ENCODE measurements around the gene MAP10.

The MAP10 gene

DNA sequence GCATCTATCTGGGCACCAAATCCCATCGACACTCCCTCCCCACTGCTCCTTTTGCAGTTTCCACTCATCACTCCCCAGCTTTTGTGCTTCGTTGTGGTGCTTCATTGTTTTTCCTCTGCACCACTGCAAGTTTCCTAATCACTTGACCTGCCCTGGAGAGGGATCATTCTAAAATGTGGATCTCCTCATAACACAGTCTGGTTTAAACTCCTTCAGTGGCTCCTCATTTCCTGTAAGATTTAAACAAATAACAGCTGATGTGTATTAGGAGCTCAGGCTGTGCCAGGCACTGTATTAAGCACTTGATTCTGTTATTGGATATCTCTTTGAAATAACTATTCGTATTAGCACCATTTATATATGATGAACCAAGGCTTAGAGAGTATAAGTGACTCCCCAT, 51.3 kb downstream of the MAP10 start:
- no peak for TF ChIP-seq POLR2AphosphoS5 (IDR thresholded peaks at IDR 0.05; ENCODE audit: low read depth, low read length)
- TF ChIP-seq SIN3A (IDR thresholded peaks at IDR 0.05; ENCODE audit: borderline replicate concordance, insufficient read depth, low read length), result no peak
- no peak for TF ChIP-seq TAF1 (IDR thresholded peaks at IDR 0.05; ENCODE audit: borderline replicate concordance, insufficient read depth, low read length)
- TF ChIP-seq FOXP2 (optimal IDR thresholded peaks at IDR 0.05; ENCODE audit: borderline replicate concordance, extremely low read depth, extremely low read length, insufficient read depth), result no peak
- TF ChIP-seq, protein P1, sequence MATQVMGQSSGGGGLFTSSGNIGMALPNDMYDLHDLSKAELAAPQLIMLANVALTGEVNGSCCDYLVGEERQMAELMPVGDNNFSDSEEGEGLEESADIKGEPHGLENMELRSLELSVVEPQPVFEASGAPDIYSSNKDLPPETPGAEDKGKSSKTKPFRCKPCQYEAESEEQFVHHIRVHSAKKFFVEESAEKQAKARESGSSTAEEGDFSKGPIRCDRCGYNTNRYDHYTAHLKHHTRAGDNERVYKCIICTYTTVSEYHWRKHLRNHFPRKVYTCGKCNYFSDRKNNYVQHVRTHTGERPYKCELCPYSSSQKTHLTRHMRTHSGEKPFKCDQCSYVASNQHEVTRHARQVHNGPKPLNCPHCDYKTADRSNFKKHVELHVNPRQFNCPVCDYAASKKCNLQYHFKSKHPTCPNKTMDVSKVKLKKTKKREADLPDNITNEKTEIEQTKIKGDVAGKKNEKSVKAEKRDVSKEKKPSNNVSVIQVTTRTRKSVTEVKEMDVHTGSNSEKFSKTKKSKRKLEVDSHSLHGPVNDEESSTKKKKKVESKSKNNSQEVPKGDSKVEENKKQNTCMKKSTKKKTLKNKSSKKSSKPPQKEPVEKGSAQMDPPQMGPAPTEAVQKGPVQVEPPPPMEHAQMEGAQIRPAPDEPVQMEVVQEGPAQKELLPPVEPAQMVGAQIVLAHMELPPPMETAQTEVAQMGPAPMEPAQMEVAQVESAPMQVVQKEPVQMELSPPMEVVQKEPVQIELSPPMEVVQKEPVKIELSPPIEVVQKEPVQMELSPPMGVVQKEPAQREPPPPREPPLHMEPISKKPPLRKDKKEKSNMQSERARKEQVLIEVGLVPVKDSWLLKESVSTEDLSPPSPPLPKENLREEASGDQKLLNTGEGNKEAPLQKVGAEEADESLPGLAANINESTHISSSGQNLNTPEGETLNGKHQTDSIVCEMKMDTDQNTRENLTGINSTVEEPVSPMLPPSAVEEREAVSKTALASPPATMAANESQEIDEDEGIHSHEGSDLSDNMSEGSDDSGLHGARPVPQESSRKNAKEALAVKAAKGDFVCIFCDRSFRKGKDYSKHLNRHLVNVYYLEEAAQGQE (IDR thresholded peaks at IDR 0.05; ENCODE audit: insufficient read depth in 1 of 2, low read depth in 2 of 2, low read length in 2 of 2), result no peak

Data from PFSK-1 (cell line).